ENCODE data around the gene ATP8B4.

DNA sequence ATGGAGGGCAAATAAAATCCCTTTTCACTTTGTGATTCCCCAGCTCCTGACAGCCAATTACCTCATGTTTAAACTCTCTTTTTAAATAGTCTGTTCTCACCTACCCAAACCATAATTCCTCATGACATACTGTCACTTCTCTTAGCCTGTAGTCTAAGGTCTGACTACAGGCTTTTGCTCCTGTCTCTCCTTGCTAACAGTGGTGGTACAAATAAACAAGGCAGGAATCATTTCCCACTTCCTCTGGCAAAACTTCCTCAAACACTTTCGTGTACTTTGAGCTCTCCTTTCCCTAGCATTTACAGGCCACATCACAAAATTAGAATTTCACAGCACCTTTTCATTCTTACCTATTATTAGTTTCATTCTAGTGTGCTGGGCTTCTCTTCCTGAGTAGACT, 51.8 kb downstream of the ATP8B4 start:
- TF ChIP-seq, protein P1, sequence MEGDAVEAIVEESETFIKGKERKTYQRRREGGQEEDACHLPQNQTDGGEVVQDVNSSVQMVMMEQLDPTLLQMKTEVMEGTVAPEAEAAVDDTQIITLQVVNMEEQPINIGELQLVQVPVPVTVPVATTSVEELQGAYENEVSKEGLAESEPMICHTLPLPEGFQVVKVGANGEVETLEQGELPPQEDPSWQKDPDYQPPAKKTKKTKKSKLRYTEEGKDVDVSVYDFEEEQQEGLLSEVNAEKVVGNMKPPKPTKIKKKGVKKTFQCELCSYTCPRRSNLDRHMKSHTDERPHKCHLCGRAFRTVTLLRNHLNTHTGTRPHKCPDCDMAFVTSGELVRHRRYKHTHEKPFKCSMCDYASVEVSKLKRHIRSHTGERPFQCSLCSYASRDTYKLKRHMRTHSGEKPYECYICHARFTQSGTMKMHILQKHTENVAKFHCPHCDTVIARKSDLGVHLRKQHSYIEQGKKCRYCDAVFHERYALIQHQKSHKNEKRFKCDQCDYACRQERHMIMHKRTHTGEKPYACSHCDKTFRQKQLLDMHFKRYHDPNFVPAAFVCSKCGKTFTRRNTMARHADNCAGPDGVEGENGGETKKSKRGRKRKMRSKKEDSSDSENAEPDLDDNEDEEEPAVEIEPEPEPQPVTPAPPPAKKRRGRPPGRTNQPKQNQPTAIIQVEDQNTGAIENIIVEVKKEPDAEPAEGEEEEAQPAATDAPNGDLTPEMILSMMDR (IDR thresholded peaks at IDR 0.05 in 8 of 11, conservative IDR thresholded peaks at IDR 0.05 in 3 of 11): no peak
- TF ChIP-seq POLR2AphosphoS5 (IDR thresholded peaks at IDR 0.05): no peak
- no peak for TF ChIP-seq POLR2A (IDR thresholded peaks at IDR 0.05)

Data from spleen (tissue), 7 donors.